Stimulated activated CD4-positive, alpha-beta T cell treated with anti-CD3 and anti-CD28 coated beads, Interleukin-12 subunit alpha, Interleukin-12 subunit beta, amount 100 ng/mL, for 48 hours (primary cell): ENCODE measurements around the gene F11R.
"Not testable (repeated sequence)": the region's sequence is repeated elsewhere in the genome, so short reads cannot be mapped to it uniquely, and the experiment has no call there.

Experiments used
- DNase-seq, 3 donors: peaks; one replicate each; pipeline ENCODE4 v3.0.0-alpha.2; 2020; ENCODE audit warnings: low read depth in 2 of 3, low spot score in 1 of 3

Gene F11R

DNA sequence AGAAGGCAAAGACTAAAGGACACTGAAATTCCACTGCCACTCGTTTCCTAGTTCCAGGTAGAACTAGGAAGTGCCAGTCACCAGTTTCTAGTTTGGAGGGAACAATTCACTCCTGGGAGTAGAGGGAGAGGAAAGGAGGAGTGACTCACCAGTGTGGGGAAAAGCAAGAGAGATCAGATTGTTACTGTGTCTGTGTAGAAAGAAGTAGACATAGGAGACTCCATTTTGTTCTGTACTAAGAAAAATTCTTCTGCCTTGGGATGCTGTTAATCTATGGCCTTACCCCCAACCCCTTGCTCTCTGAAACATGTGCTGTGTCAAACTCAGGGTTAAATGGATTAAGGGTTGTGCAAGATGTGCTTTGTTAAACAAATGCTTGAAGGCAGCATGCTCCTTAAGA is 4.3 kb downstream of the F11R start:
- not testable (repeated sequence) for DNase-seq

DNA sequence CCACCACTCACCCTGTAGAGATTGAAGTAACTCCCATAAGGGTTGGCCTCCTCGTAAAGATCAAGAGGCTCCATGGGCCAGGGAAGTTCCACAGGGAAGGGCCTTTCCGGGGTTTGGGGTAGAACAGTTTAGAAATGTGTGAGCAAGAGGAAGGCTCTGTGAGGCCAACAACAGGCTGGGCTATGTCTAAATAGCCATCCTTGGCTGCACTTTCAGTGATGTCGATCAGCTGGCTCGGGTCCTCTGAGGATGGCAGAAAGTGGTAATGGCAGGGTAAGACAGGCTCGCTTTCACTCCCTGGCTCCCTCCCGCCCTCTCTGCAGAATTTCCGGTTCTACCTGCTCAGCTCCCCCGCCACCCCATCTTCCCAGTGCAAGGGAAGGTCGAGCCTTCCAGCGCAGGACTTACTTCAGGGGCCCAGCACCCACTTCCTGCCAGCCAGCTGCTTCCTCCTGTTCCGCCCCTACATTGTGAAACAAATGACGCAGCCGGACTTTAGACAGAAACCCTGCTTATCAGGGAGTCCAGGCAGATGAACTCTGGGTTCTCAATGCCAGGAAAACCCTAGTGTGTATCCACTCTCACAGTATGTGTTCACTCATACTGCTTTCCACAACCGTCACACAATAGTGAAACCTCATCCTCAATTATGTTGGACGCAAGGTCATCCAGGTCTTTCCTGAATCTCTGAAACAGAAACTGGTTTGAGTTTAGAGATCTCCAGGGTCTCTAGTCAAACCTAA is 7.3 kb downstream of the F11R start:
- peak; percentile 53 to 61 (median 60) for DNase-seq

DNA sequence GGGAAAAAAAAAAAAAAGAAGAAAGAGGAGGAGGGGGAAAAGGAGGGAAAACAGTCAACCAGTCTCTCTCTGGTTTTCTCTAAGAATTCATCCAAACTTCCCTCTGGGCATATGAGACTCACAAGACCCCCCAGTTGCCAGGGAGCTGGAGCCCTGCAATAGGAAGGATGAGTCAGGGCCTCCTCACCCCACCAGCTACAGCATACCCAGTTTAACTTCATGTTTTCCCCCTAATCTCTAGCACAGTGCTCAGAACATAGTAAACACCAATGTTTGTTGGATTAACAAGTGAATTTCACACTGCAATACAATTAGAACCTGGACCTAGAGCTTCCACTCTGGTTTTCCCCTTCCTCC is 7.8 kb downstream of the F11R start:
- DNase-seq = no peak

DNA sequence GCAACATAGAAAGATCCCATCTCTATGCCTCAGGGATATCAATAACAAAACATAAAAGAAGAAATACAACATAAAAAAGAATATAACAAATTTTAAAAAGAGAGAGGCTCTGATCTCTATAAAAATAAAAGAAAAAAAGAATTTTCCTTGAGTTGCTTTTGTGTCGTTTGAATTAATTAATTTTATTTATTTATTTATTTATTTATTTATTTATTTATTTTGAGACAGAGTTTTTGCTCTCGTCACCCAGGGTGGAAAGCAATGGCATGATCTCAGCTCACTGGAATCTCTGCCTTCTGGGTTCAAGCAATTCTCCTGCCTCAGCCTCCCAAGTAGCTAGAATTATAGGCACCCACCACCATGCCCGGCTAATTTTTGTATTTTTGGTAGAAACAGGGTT is 8.5 kb downstream of the F11R start:
- no peak for DNase-seq

DNA sequence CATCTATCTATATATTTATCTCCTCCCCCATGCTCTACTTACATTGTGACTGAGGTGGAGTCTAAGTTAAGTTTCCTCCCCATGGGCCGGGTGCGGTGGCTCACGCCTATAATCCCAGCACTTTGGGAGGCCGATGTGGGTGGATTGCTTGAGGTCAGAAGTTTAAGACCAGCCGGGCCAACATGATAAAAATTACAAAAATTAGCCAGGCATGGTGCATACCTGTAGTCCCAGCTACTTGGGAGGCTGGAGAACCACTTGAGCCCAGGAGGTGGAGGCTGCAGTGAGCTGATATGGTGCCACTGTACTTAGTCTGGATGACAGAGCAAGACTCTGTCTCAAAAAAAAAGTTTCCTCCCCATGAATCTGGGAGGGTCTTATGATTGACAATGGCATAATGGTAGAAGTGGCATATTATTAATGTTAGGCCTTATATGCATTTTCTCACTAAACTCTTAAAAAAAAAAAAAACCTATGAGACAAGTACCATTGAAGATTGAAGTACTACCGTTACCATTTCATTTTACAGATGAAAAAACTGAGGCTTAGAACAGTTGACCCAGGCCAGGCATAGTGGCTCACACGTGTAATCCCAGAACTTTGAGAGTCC is 11.2 kb downstream of the F11R start:
- no peak for DNase-seq

DNA sequence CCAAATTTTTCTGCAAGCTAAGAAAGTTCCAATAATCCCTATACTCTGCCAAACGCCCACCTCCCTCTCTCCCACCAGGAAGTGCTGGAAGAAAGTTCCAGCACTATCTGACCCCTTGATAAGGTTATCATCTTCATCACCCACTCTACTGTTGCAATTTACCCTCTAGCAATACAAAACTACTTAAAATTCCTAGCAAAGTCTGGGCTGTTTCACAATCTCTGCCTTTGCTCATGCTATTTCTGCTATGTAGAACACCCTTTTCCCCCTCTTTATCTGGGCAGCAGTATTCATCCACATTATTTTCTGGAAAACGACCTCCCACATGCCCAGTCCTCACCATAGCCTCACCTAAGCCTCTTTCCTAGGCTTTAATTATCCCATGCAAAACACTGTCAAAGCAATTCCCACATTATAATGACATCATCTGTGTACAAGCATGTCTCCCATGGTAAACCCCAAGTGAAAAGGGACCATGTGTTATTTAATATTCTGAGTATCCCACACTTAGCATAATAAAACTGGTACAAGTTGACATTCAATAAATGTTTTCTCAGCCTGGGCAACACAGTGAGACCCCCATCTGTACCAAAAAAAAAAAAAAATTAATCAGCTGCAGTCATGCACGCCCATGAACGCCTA is 12.0 kb downstream of the F11R start:
- no peak for DNase-seq

DNA sequence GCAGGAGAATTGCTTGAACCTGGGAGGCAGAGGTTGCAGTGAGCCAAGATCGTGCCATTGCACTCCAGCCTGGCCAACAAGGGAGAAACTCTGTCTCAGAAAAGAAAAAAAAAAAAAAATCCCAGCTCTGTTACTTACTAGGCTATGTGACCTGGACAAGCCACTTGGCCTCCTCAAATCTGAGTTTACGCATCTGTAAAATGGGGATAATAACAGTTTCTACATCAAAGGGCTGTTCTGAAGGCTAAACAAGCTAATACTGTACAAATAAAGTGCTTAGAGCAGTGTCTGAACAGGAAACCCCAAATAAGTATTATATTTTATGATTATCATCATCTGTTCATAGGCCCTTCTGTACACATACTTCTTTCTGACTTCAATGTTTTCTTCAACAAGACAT is 13.6 kb downstream of the F11R start:
- DNase-seq = no peak

DNA sequence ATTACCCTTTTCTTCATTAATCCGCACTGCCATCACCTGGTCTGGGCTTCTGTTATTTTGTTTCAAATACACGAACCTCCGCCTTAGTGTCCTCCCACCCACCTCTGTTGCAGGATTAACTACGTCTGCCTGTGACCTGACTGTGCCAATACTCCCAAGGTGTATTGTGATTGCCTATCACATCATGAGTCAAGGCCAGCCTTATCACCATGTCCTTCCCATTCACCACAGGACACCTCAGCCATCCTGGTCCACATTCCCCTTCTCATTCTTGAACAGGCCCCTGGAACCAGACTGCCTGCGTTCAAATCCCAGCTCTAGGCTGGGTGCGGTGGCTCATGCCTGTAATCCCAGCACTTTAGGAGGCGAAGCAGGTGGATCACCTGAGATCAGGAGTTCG is 14.4 kb downstream of the F11R start:
- no peak for DNase-seq

DNA sequence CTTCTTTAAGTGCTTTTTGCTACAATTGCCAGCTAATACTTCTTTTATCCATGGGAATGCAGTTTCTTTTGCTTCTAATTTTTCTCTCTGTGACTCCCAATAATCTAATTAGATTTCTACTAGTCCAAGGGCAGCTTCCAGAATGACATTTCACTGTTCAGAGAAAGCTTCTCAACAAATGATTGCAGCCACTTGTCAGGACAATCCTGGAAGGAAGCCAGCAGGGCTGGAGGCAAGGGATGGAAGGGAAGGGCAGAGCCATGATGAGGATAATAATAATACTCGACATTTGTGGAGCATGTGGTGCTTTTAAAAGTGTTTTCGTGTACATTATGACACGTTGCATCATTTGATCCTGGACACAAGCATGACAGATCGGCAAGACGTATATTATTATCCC is 19.4 kb downstream of the F11R start:
- DNase-seq = no peak

DNA sequence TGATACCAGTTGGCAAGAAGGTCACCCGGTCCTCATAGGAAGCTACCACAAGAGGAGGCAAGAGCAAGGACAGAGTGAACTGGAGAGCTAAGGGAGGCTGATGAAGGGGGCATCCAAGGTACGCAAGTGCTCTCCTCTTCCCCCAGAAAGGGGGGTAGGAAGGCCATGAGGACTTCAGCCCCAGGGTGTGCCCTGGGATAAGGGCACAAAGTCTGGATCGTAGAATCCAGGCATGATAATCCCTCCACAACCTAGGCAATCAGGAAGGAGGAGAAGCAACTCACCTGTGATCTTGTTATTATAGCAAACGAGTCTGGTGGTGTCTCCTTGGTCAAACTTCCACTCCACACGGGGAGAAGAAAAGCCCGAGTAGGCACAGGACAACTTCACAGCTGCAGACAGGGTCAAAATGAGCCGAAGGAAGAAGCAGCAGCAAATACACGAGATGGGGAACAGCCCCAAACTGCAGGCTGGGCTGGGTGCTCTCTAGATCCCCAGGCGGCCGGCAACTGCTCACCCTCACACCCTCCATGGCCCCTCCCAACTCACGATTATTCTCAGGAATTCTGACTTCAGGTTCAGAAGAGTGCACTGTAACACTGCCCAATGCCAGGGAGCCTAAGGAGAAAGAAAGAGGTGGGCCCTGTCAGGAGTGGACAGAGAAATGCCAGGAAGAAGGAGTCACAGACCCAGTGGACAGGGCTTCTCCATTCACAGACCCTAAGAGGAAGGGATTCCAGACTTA is 20.0 kb downstream of the F11R start:
- no peak for DNase-seq

DNA sequence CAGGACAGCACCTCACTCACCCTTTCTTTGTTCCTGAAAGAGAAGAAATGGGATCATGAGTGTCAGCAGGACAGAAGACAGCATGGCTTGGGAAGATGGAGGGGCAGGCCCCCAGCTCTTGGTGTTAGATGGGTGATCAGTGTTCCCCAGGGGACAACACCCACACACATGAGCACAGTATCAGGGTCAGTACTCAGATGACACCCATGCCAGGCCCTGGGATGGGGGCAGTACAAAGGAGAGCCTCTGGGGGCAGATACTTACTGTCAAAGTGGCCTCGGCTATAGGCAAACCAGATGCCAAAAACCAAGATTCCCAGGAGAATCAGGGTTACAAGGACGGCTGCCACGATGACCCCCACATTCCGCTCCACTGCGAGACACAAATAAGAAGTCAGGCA is 21.6 kb downstream of the F11R start:
- DNase-seq = no peak

DNA sequence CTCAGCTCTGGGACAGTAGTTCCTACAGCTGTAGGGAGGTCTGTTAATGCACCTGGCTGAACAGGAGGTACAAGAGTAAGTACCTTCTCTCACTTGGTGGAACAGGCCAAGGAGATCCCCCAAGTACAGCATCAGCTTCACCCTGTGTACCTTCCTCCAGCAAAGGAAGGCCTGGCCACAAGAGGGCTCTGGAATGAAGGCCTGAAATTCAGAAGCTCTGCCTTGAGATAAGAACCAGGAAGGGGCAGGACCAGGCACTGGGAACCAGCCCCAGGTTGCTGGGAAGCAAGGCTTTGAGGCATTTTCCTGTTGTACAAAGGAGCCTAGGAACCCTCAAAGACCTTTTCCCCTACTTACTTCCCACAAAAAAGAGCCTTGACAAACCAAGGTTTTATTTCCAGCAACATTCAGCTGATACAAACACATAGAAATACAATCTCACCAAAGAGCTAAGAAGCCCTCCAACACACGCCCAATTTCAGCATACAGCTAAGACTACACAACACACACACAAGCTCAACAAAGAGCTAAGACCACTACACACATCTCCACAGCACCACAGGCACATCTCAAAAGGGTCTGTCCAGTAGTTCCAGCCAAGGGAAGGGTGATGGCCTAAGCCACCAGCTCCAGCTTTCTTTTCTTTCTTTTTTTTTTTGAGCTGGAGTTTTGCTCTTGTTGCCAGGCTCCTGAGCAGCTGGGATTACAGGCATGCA is 23.5 kb downstream of the F11R start:
- DNase-seq = peak in 1 of 3 donors; percentile 21

DNA sequence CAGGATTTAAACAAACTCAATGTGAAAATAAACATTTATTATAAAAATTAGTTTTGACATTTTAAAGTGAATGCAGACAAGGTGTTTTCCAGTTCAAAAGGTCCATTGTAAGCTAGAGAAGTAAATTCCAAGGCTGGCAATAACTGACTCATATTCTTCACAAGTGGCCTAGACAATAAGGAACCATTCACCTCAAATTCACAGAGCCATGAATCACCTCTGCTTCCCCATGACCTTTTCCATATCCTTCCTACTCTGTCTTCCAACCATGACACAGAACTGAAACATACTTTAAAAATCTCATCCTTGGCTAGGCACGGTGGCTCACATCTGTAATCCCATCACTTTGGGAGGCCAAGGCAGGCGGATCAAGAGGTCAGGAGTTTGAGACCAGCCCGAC is 24.8 kb downstream of the F11R start:
- DNase-seq = no peak

DNA sequence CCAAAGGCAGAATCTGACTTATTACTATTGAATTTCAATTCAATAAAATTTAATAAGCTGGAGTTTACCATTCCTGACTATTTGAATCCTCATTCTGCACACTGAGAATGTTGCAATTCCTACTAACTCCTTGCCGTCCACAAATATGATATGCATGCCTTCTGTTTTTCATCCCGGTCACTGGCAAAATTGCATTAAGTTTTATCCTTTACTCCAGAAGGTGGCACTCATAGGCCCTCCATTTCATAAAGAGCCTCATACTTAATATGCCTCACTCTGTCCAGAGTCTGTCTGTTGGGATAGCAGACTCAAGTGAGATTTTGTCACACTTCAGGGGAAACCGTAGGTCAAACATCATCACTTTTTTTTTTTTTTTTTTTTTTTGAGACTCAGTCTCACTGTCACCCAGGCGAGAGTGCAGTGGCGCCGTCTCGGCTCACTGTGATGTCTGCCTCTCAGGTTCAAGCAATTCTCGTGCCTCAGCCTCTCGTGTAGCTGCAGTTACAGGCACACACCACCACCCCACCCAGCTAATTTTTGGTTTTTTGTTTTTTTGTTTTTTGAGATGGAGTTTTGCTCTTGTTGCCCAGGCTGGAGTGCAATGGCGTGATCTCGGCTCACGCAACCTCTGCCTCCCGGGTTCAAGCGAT is 27.3 kb downstream of the F11R start:
- no peak for DNase-seq

DNA sequence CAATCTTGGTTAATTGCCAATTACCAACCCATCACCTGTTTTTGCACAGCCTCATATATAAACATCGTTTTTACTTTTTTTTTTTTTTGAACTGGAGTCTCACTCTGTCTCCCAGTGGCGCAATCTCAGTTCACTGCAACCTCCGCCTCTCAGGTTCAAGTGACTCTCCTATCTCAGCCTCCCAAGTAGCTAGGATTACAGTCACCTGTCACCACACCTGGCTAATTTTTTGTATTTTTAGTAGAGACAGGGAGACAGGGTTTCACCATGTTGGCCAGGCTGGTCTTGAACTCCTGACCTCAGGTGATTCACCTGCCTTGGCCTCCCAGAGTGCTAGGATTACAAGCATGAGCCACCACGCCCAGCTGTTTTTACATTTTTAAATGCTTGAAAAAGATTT is 28.9 kb downstream of the F11R start:
- DNase-seq = not testable (repeated sequence)

DNA sequence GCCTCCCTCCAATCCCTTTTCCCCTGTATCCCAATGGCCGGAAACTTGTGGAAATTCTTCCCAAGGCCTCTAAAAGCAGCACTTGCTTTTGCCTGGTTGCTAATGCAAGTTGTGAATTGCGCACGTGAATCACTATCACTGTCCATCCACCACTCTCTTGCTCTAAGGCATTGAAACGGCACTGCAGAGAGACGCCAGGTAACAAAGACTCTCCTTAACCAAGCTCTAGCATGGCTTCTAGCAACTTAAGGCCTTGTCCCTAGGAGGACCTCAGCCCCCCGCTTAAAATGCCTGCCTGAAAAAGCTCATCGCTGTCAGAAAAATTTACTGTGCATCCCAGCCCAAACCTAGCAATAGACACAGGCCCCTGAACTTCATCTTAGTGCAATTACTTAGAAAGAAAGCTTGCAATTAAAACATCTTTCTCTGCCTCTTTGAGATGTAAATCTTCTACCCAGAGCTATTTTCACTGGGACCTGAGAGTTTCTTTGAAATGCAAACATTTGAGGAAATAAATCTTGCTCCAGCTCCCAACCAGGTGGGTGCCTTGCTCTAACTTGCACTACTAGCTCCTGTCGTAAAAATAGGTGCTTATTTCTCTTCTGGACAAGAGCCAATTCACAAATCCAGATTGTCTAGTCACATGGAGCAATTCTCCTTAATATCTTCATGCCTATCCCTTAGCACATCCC is 33.4 kb downstream of the F11R start:
- DNase-seq = no peak

DNA sequence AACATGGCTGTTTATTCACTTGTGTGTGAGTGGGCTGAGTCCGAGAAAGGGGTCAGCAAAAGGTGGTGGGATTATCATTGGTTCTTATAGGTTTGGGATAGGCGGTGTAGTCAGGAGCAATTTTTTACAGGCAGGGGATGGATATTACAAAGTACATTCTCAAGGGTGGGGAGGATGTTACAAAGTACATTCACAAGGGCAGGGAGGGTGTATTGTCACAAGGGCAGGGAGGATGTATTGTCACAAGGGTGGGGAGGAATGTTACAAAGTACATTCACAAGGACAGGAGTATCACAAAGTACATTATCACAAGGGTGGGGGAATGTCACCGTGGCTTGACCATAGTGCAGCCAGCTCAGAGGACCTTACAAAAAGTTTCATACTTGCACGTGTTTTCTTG is 35.2 kb downstream of the F11R start:
- DNase-seq = no peak

DNA sequence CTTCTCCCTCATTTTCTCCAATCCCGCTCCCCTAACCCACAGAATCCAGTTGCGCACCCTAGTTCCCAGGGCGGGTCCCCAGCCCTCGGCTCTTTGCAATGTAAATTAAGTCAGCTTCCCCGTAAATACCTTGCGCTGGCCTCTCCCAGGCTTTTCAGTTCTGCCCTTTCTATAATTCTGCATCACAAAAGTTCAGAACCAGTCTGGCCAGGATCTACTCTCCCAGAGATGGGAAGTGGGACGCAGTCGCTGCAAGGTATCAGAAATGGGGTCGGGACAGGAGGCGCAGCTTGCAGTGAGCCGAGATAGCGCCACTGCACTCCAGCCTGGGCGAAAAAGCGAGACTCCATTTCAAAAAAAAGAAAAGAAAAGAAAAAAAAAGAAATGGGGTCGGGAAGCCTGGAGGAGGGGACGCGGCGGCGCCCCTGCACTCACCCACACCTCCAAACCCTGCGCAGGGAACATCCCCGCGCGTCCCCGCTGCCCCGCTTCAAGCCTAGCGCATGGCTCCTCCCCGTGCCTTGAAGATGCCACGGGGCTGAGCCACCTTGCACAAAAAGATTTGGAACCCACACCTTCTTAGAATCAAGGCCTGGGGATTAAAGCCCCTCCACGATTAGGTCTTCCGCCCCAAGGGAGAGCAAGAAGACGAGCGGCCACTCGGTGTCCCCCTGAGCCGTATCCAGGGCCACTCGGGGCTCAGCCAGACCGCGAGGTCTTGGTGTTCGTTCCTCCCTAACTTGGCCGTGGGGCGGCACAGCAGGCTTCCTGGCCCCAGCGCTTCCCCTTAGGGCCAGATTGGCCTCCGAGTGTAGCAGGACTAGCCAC is 39.2 kb downstream of the F11R start:
- DNase-seq = no peak

DNA sequence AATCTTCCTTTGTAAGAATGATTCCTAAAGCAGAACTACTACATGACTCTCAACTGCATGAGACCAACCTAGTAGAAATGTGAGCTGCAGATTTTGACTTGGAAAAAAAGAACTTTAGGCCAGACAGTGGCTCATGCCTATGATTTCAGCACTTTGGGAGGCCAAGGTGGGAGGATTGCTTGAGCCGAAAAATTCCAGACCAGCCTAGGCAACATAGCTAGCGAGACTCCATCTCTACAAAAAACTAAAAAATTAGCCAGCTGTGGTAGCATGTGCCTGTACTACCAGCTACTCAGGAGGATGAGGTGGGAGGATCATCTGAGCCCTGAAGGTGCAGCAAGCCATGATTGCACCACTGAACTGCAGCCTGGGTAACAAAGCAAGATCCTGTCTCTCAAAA is 41.7 kb downstream of the F11R start:
- DNase-seq = no peak
